Measurements from ENCODE around the gene JARID2.

The JARID2 gene

DNA sequence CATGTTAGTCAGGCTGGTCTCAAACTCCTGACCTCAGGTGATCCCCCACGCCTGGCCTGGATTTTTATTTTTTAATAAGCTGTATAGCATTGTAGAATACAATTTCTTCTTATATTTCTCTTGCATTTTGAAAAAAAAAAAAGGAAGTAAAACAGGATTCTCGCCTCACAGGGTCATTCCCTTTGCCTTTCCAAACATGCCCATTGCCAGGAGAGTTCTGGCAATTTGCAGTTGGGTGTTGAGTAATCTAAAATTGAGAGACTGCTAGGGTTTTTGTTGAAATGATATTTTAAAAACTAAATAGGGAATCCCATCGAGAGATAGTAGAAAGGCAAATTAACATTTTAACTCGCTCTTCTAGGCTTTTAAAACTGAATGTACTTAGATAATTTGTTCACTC is 196.1 kb downstream of the JARID2 start:
- DNase-seq (ENCODE audit: low spot score) = no peak

DNA sequence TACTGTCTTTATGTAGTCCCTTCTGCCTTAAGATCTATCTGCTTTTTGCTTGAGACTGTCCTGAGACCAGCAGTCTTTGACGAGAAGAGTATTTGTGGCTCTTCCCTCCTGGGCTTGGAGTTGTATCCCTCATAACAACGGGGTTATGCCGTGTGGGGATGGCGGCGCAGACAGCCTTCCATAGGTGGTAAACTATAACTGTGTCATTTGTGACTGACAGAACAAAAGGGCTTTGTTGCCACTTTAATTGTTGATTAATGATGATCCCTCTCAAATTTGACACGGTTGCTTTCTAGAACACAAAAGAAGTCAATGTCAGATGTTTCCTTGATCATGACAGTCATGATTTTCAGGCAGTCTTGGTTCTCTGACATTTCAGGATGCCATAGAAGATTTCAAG is 196.6 kb downstream of the JARID2 start:
- no peak for DNase-seq (ENCODE audit: low spot score)

DNA sequence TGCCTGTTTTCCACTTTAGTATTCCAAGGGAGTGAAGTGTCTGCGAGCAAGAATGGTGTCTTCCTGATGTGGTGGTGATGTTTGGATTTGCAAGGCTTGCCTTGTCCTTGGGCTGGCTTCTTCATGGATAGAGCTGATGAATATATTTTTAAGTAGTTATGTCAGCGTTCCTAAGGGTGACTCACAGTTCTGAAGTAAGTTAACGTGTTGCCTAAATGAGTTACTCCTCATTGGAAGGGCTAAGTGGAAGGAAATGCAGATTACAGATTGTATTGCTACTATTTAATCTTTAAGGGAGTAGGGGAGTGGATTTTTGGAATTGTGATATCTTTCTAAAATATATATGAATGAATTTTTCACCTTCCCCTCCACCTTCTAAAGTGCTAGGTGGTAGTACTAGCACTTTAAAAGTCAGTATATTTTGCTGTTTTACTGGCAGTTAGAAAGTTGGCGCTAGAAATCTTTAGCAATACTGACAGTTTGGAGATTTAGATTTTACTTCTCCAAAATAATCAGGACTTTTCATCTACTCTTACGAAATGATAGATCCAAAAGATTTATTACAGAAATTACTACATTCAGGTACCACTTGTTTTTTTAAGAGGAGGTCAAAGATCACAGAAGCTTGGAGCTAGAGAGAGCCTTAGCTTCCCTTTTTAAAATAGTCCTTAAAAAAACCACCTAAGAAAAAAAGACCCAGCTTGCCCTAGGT is 197.4 kb downstream of the JARID2 start:
- DNase-seq (ENCODE audit: low spot score) = no peak

DNA sequence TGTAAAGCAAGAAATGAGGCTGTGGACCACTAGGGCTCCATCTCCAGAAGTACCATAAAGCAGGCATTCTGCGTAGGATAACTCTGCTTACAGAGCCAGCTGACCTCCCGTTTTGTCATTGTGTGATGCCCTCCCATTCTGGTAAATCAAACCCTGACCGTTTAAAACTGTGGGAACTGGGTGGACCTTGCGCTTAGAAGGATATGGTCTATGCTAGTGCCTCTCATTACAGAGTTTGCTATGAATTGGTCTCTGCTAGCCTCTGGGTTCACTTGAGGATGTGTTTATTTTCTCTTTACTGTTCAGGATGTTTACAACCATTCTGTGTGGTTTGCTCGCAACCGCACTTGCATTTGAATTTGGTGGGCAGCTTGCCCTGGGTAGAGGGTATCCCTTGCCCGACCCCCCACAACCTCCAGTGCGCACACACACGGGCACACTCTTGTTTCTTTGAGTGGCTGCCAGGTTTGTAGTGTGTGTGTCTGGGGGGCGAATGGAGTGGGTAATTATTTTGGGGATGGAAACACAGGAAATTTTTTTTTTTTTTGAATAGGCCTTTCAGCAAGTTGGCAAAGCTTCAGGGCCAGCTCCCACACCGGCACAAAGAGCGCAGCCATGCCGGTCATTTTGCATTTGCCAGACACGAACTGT is 198.3 kb downstream of the JARID2 start:
- no peak for DNase-seq (ENCODE audit: low spot score)

DNA sequence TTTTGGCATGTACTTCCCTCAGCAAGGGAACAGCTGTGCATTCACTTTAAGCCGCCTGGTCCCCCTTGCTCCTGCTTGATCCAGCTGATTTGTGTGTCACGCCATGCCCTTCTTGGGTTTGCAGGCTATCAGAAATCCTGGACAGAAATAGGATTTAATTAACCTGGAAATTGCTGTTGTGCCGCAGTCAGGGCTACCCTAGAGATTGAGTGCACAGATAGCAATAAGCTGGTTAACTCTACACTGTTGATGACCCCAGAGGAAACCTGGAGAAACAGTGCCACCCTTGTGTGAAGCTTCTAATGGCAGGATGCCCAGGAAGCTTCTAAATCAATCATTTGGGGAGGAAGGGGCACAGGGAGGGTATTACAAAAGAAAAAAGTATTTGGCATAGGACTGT is 199.0 kb downstream of the JARID2 start:
- DNase-seq (ENCODE audit: low spot score) = no peak

DNA sequence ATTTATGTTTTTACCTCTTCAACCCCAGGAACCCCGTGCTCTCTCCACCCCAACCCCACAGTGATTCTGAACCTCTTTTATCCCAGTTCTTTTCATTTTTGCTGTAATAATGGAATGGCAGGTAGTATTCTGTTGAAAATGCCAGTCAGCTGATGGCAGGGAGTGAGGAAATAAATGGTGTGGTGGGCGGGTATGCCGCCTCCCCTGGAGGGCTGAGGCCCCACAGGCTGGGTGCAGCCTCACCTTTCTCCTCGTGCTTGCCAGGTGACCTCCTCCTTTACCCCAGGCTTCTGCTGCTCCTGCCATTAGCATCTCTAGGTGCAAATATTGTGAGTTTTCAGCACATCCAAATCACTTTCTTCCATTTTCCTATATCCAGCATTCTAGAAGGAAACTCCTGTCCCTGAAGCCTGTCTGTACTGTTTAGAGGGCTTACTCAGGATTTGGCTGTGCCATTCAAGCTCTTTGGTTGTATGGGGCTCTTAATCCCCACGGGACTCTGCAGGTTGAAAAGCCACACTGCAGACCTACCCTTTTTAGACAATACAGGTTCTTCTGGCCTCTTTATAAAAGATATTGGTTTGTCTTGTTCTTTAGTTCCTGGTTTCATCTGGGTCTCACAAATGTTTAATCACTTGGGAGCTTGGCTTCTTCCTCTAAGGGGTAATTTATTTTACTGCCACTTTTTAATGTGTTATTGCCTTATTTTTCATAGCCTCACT is 201.8 kb downstream of the JARID2 start:
- DNase-seq (ENCODE audit: low spot score) = no peak

DNA sequence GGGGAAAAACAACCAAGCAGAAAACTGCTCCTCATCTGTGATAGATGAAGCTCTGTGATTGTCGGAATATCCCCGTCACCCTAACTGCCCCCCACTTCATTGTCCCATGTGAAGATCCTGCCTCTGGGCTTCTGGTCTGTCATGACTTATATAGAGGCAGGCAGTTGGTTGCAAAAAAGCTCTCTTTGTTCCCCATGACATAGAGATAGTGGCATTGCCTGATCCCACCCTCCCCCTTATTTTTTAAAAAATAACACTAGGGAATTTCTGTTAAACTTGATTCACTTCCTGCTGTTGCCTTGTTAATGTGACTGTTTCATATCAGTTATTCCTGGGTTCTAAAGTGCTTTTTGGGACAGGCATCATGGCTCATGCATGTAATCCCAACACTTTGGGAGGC is 203.1 kb downstream of the JARID2 start:
- no peak for DNase-seq (ENCODE audit: low spot score)

DNA sequence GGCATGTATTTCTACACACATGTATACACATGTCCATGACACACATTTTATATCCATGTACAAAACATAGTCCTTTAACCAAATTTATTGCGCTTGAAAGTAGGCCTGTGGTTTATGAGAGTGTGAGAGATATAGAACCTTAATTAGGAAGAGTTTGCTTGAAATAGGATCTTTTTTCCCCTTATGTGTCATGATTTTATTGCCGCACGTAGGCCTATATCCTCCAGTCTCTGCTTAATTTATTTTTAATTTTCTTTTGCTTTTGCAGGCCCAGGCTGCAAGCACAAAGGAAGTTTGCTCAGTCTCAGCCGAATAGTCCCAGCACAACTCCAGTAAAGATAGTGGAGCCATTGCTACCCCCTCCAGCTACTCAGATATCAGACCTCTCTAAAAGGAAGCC is 205.9 kb downstream of the JARID2 start:
- no peak for DNase-seq (ENCODE audit: low spot score)

DNA sequence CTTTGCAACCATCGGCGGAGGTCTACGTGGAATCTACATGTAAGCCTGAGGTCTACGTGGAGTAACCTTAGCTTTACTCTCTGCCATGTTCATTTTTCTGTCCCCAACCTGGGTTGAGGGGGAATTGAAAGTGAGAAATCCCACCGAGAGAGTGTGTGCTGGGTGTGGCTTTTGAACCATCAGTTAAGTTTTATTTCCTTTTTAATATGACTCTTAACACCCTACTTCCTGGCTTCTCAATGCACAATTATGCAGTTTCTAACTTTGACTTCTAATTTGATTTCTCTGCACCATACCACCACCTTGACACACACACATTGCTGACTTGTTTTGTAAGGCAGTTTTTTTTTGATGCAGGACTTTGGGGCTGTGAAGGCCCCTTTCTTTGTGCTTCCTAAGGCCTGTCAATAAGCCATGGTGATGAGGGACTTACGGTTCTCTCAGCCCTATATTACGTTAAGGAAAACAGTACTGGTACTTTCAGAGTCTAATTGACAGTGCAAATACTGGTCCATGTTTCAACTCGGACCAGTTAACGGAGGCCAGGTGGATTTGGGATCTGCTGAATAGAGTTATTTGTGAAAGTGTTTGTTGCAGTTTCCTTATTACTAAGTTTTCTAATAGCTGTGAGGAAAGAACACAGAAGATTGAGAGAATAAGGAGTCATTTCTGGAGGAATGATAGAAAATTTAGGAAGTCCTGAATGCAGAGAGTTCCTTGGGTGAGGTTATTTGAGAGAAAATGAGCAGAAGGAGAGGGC is 206.5 kb downstream of the JARID2 start:
- no peak for DNase-seq (ENCODE audit: low spot score)

DNA sequence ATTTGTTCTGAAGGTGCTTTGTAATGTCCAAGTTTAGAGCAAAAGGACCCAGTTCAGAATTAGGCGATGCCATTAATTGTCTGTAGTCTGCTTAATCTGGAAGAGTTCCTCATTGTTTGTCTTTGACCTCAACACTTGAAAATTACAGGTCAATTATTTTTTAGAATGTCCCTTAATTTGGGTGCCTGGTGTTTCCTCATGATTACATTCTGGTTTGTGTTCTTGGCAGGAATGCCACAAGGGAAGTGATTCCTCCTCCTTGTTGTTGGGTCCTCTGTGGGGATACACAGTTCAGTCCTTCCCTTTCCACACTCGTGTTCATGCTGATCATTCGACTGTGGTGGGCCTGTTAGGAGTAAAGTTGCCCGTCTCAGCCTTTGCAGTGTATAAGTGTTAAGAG is 207.3 kb downstream of the JARID2 start:
- DNase-seq (ENCODE audit: low spot score) = no peak

DNA sequence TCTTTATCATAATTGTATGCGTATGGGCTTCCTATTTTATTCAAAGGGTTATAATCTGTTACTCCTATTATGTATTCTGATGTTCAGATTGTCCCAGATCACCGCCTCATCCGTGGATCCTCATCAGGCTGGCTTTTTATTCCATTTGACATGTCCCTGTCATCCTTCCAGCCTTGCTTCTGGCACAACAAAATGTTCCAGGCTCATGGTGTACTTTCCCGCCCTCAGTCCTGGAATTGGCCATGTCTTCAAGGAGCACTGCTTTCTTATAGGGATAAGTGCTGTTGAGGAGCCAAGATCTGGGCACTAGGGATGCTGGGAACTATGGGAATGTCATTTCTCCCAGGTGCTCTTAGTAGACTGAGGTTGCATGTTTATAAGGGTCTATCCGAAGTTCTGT is 207.8 kb downstream of the JARID2 start:
- DNase-seq (ENCODE audit: low spot score) = no peak

DNA sequence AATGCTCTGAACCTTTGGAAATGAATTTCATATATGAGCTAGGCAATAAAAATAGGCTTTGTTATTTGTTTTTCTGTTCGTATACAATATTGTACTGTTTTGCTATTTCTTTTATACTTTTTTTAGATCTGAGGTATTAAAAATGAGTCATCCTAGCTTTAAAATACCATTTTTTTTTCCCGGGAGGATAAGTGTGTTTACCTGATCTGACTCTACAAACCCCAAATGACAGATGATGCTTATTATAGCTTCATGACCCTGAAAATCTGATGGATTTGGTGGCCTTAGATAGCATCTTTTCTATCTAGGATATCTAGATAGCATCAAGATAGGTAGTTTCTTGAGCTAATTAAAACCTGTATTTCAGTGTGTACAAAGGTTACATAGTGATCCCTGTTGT is 210.6 kb downstream of the JARID2 start:
- no peak for DNase-seq (ENCODE audit: low spot score)

DNA sequence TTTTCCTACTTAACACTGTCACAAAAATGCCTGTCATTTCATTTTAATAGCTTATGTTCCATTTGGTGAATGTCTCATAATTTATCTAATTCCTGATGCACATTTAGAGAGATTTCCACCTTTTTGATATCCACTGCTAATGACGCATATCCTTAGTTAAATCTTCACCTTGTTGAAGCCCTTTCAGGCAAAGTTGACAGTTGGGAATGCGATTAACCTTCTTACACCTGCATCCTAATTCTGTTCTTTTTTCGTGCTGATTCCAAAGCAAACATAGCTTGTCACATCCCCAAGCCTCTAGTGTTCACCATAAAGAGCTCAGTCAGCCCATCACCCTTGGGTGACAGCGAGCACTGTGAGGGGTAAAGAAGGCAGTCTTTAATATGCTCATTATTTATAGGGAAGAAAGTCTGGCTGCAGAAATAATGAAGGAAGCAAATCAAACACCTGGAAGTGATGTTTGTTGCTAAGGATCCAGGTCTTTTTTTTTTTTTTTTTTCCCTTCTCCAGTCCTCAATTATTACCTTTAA is 211.3 kb downstream of the JARID2 start:
- DNase-seq (ENCODE audit: low spot score) = no peak

DNA sequence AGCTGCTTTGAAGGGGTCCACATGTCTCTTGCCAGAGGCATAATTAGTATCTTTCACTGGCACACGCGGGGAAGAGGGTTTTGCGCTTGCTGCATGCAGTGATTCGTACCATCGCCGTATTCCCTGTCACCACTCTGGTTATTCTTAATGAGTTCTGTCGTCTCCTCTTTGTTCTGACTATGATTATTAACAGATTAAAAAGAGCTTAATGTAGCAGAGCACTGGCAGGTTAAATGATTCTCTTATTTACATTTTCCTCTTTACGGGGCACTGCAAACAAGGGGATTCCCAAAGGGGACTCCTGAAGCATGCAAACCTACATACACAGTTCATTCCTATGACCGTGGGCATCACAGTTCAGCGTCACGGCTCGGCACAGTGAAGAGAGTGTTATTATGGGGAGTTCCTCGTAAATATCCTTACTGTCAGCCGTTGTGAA is 212.2 kb downstream of the JARID2 start:
- no peak for DNase-seq (ENCODE audit: low spot score)

DNA sequence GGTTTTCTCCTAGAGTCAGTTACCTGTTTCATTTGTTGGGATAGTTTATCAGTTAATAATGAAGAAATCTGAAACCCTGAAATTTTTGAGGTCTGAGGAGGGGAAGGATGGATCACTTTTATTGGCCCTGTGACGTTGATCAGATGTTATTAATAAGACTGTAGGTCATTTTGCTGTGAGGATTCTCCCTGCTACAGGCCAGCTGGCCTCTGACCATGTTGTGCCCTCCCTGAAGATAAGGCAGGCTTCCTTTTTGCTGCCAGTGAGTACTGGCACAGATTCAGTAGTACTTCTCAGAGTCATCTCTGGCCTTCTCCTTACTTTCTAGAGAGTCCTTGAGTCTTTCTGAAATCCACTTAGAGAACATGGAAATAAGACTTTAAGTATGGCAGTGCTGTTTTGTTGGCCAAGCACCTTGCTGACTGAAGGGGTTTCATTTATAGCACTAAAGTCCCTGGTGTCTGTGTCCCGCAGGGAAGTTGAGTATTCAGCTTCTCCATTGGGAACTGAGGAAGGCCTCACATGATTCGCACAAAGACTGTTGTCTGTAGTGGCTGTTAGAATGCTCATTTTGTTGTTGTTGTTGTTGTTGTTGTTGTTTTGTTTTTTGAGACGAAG is 214.3 kb downstream of the JARID2 start:
- DNase-seq (ENCODE audit: low spot score) = no peak

DNA sequence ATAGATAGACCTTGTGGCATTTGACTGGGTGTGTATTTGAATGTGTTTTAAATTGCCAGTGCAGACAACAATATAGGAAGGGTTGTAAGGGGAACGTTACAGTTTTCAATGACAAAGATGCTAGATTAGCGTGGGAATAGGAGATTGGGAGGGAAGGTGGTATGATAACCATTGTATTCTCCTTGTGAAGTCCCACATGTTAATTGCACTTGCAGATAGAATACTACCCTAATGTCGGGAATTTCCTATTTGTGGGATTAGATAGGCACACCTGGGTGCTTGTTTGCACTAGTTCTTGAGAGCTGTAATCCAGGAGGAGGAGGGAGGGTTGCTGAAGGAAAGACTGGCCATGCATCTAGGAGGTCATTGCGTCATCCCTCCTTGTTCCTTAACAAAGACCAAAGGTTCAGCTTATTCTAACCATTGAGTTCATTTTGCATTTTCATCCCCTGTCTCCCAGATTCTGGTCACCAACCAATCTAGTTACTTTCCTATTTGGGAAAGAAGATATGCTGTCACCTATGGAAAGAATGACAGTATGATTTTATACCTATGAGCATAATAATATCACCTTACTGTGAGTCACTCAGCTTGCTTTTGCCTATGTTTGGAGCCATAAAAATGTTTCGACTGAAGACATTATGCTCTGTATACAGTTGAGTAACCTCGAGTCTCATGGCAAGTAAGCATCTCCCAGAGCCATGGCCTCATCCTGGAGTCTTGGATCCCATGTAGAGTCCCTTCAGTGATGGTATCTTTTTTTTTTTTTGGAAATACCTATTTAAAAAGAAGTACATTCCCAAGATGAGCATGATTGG is 215.5 kb downstream of the JARID2 start:
- no peak for DNase-seq (ENCODE audit: low spot score)

DNA sequence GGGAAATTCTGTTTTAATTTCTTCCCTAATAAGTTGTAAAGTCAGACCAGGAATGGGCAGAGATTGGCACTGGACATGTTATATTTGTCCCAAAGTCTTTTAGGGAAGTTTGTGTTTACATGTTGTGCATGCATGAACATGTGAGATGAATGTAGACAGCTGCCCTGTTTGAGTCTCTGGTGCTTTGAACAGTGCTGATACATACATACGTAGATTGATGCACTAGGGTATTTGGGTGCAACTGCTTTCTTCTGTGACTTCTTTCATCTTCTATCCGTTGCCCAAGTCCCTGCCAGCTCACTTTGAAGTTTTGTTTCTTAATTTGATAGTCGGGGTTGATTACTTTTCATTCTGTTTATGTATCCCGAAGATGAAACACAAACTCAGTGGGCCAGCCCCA is 216.4 kb downstream of the JARID2 start:
- no peak for DNase-seq (ENCODE audit: low spot score)

DNA sequence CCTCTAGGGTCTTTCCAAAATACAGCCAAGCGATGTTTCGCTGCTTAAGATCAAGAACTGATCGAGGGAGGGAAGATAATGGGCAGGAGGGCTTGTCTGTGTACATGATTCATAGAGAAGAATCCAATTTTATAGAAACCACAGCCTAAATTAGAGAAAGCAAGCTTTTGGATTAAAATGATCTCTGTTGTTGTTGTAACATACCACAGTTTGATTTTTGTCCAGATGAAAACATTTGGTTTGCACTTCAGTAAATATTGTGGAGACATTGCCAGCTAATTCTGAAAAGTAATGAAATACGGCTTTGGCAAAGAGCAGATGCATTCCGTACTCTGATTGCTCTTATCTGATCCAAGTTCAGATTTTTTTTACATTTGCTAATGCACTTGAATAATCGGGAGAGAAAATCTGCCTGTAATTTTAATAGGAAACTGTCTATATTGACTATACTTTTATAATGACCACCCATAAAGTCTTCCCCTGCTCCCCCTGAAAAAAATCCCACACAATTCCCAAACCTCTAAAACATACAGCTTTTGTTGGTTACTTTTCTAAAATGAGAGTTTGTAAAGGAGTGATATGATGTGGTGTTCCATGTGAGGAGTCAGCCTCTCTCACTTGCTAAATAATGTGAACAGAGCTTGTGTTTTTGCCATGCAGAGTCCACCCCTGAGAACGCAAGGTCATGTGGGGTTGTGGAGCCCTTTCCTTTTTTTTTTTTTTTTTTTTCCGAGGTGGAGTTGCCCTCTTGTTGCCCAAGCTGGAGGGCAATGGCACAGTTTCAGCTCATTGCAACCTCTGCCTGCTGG is 217.1 kb downstream of the JARID2 start:
- DNase-seq (ENCODE audit: low spot score) = no peak

DNA sequence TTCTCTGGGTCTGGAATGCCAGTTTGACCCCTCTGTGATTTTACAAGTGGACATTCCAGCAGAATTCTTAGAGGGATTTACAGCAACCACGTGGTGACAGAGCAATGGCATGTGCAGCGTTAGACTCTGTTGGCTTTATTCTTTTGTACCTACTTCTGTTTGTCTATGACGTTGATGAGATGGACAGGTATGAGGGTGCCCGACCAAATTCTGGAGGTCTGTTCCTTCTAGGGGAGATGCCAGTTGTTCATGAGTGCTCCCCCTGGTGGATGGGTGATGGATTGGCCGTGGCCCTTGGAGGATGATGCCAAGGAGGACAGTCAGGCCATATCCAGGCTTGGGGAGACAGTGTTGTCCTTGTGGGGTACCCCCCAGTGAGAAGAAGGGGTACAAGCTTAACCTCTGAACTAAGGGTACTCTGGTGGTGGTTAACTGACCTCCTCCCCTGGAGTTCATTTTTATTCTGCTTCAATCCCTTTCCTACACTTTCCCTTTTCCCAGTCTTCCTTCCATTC is 218.4 kb downstream of the JARID2 start:
- DNase-seq (ENCODE audit: low spot score) = no peak

DNA sequence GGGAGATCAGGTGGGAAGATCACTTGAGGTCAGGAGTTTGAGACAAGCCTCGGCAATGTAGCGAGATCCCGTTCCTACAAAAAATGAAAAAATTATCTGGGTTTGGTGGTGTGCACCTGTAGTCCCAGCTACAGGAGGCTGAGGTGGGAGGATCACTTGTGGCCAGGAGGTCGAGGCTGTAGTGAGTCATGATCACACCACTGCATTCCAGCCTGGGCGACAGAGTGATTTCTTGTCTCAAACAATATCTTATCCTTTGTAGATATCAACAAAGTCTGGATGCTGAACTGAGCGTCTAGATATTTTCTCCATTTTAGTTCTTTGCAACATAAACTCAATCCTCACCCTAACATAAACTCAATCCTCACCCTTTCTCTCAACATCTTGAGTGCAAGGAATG is 219.3 kb downstream of the JARID2 start:
- DNase-seq (ENCODE audit: low spot score) = no peak

Measured in HuH-7.5 (cell line).